Heart left ventricle (tissue), 16 donors: ENCODE measurements around the gene LGALS14. TPM values are rescaled to one million over a fixed set of nuclear protein-coding genes. Genes with fewer than 3 reads are reported as not detected.
"Not testable (repeated sequence)": the region's sequence is repeated elsewhere in the genome, so short reads cannot be mapped to it uniquely, and the experiment has no call there.

ENCODE experiments used
- ATAC-seq, 4 donors: fragments of 200-7000 bp; cut with Tn5 transposase; one replicate each; pipeline ENCODE4 v1.9.1; 2020 to 2022; ENCODE audit warnings: moderate library complexity in 4 of 4, mild to moderate bottlenecking in 3 of 4, moderate number of reproducible peaks in 1 of 4
- DNase-seq, 5 donors: peaks; one replicate each; pipeline ENCODE4 v3.0.0-alpha.2; 2020
- H3K27ac ChIP-seq, 12 donors: fragments of 200-600 bp; sonication (generic) in 4 of 12; one replicate each; pipeline versions ENCODE4 v1.5.0 to v1.8.0; 2016 to 2022; ENCODE audit warnings: mild to moderate bottlenecking in 2 of 12
- H3K27me3 ChIP-seq, 9 donors: fragments of 200-600 bp; sonication (generic) in 2 of 9; one replicate each; pipeline versions ENCODE4 v1.5.1 to v1.8.0; 2016 to 2022; ENCODE audit warnings: mild to moderate bottlenecking in 3 of 9
- H3K36me3 ChIP-seq, 9 donors: fragments of 200-600 bp; sonication (generic) in 2 of 9; one replicate each; pipeline versions ENCODE4 v1.5.0 to v1.8.0; 2018 to 2022; ENCODE audit warnings: mild to moderate bottlenecking in 2 of 9
- H3K4me1 ChIP-seq, 12 donors: fragments of 200-600 bp; sonication (generic) in 4 of 12; one replicate each; pipeline versions ENCODE4 v1.5.0 to v1.8.0; 2016 to 2022; ENCODE audit warnings: mild to moderate bottlenecking in 3 of 12
- H3K4me3 ChIP-seq, 12 donors: fragments of 200-600 bp; sonication (generic) in 4 of 12; one replicate each; pipeline versions ENCODE4 v1.5.0 to v1.8.0; 2017 to 2022; ENCODE audit warnings: mild to moderate bottlenecking in 9 of 12, moderate library complexity in 4 of 12
- H3K9me3 ChIP-seq, 12 donors: fragments of 200-600 bp; sonication (generic) in 4 of 12; one replicate each; pipeline versions ENCODE4 v1.5.0 to v1.8.0; 2016 to 2022; ENCODE audit warnings: mild to moderate bottlenecking in 1 of 12
- POLR2A ChIP-seq, 2 donors: fragments of 450-650 bp; IDR thresholded peaks; one replicate each; pipeline ENCODE4 v1.6.1; 2017; ENCODE audit warnings: antibody characterized with exemption in 2 of 2, mild to moderate bottlenecking in 2 of 2, moderate library complexity in 2 of 2
- WGBS, 4 donors: extraction: QIAGEN DNeasy Blood & Tissue Kit in 2 of 4; methylation state at CpG; one replicate each; pipeline versions ENCODE4 v1.1.5 to v1.1.7; 2013 to 2018; 5-methylcytosine and 5-hydroxymethylcytosine counted together
- intact Hi-C, 10 donors: fragments of 100-400 bp; cut with DNase I; formaldehyde crosslinking; loops; one replicate each; pipeline versions ENCODE4 v1.11.1 to v1.14.2; 2022
- polyA plus RNA-seq, 2 donors: library from polyadenylated mRNA; stranded (reverse); fragments of 200-250 nt; gene quantifications; one replicate each; pipeline ENCODE4 v1.2.3, GENCODE V29; 2013
- total RNA-seq, 9 donors: library from RNA; depleted of rRNA in 2 of 9; stranded (reverse); fragments of >200 nt in 2 of 9; fragmentation: NEBNext Ultra II Directional in 3 of 9; extraction: Animal tissue kit (Norgen Biotek cat#: 25700) in 3 of 9; gene quantifications; one replicate each; pipeline versions ENCODE4 v1.1.0 to v1.2.4, GENCODE V29; 2016 to 2023
- TF ChIP-seq, protein P1 (sequence below), 12 donors: fragments of 200-600 bp; sonication (generic) in 4 of 12; IDR thresholded peaks; one replicate each; pipeline versions ENCODE4 v1.5.0 to v1.8.0; 2018 to 2022; ENCODE audit warnings: antibody characterized with exemption in 12 of 12, mild to moderate bottlenecking in 5 of 12
- donor health status: ischemic (EF 13 %, LVEDD 7.1; RV severe dilation, severe dysfunction).
- donor health status: healthy with polysubstance abuse.
- donor health status: DM: no; HTN: yes; CAD: no.
- donor health status: DM: no; HTN: no; CAD: no.
- donor health status: ischemic (EF 25% LVEDD 6.9; RV normal size, moderate dysfunction).
- donor health status: ischemic (EF 25% LVEDD 5.7; RV mildly dilated, moderate dysfunction).
- donor health status: healthy.
- donor health status: DM: yes; HTN: yes; CAD: no.
- donor health status: ischemic (EF 35%, LVEDD 5.7; RV mildly dilated, moderate dysfunction).
- donor health status: nonischemic (EF 11% LVEDD 7.7; RV severe dilation, severe dysfunction).
- donor health status: DM: yes; HTN: yes; CAD: no.
- donor health status: PGD.
- donor health status: ischemic (EF 29% LVEDD 5.4; RV normal size, mild dysfunction).
- donor health status: nonischemic (EF 23%, LVEDD 6.1; RV moderate dilation, normal function).

LGALS14 gene
- total and polyA plus RNA-seq, 11 donors = not detected

- H3K36me3 ChIP-seq = no peaks in the 10 kb centered on the region
- DNase-seq (no peak), ATAC-seq (no peak)
- no peak for TF ChIP-seq POLR2A (IDR thresholded peaks at IDR 0.05)
- TF ChIP-seq, protein P1, sequence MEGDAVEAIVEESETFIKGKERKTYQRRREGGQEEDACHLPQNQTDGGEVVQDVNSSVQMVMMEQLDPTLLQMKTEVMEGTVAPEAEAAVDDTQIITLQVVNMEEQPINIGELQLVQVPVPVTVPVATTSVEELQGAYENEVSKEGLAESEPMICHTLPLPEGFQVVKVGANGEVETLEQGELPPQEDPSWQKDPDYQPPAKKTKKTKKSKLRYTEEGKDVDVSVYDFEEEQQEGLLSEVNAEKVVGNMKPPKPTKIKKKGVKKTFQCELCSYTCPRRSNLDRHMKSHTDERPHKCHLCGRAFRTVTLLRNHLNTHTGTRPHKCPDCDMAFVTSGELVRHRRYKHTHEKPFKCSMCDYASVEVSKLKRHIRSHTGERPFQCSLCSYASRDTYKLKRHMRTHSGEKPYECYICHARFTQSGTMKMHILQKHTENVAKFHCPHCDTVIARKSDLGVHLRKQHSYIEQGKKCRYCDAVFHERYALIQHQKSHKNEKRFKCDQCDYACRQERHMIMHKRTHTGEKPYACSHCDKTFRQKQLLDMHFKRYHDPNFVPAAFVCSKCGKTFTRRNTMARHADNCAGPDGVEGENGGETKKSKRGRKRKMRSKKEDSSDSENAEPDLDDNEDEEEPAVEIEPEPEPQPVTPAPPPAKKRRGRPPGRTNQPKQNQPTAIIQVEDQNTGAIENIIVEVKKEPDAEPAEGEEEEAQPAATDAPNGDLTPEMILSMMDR (IDR thresholded peaks at IDR 0.05) = no peak
- intact Hi-C loops = no loop called here
- H3K27me3 ChIP-seq = peaks cover 0 to 22% (median 0%) of the 10 kb centered on the region in 9 donors
- no peaks in the 10 kb centered on the region for H3K4me1 ChIP-seq
- no peak overlapping the region for H3K27ac ChIP-seq
- H3K9me3 ChIP-seq = no peaks in the 10 kb centered on the region
- no peak overlapping the region for H3K4me3 ChIP-seq
Measured at GRCh38 chr19:39661565-39661964, 42.7 kb upstream of the LGALS14 start.

DNA sequence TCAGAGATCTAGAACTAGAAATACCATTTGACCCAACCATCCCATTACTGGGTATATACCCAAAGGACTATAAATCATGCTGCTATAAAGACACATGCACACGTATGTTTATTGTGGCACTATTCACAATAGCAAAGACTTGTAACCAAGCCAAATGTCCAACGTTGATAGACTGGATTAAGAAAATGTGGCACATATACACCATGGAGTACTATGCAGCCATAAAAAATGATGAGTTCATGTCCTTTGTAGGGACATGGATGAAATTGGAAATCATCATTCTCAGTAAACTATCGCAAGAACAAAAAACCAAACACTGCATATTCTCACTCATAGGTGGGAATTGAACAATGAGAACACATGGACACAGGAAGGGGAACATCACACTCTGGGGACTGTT, 34.4 kb upstream of the LGALS14 start:
- H3K27ac ChIP-seq, DNase-seq, ATAC-seq, H3K4me1 ChIP-seq, H3K4me3 ChIP-seq, H3K9me3 ChIP-seq, H3K36me3 ChIP-seq, H3K27me3 ChIP-seq: not testable (repeated sequence)
- intact Hi-C loops = loop anchor here in 8 of 10 donors (2.0 to 5.0 kb wide), 5 partner anchors 113 to 548 kb away; no protein-coding TSS in a partner anchor
- 75 to 80% (median 78%) methylated on average over 2 to 3 of the region's 3 CpGs for WGBS, 4 donors

DNA sequence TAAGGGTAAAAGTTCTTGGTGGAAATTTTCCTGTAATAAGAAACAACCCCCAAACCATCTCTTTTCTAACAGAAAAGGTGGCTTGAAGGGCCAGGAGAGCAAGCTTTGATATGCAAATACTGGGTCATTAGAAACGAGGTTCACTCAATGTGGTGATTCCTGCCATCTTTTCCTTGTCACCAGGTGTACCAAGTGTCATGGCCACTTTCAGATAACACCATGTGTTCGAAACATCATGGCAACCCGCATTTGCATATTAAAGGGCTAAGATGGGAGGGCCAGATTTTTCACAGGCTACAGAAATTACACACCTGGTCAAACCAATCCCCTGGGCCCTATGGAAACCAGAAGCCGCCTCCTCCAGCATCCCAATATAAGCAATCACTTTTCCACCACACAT, 33.3 kb upstream of the LGALS14 start:
- ATAC-seq = no peak
- TF ChIP-seq, protein P1 (IDR thresholded peaks at IDR 0.05) = no peak
- TF ChIP-seq POLR2A (IDR thresholded peaks at IDR 0.05) = no peak
- H3K4me1 ChIP-seq = no peaks in the 10 kb centered on the region
- no peaks in the 10 kb centered on the region for H3K9me3 ChIP-seq
- no peaks in the 10 kb centered on the region for H3K36me3 ChIP-seq
- 37 to 42% (median 40%) methylated on average over 4 of the region's 4 CpGs for WGBS, 4 donors
- intact Hi-C loops = loop anchor here in 8 of 10 donors (2.0 to 5.0 kb wide), 5 partner anchors 114 to 549 kb away; no protein-coding TSS in a partner anchor
- no peak overlapping the region for H3K27ac ChIP-seq
- no peak overlapping the region for H3K4me3 ChIP-seq
- DNase-seq = no peak
- H3K27me3 ChIP-seq = peaks cover 0 to 8% (median 0%) of the 10 kb centered on the region in 9 donors

DNA sequence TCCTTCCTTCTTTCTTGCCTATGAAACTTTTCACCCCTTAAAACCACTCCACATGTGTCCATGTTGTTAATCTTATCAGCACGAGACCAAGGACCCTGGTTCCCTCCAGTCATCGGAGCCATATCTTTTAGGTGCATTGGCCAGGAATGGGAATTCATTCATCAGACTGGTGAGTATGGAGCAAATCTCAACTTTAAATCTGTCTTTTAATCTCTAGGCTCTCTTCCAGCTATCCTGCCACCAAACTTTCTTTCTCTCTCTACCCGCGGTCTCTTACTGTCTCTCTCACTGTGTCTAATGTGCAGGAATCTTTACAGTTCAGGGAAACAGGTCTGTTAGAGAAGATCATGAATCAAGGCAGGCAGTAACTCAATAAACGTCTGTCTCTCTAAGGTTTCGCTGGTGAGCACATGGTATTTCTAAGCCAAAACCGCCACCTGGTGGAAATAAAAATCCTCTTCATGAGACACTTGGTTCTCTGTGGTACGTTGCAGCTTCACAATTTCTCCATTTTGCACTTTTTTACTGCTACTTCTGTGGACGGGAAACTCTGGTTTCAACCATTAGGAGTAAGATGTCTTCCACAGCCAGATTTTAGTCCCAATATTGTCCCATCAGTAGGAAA, 32.4 kb upstream of the LGALS14 start:
- intact Hi-C loops = loop anchor here (2.0 to 5.0 kb wide), 6 partner anchors 115 to 550 kb away; no protein-coding TSS in a partner anchor
- H3K4me1 ChIP-seq = no peaks in the 10 kb centered on the region
- H3K27me3 ChIP-seq = peaks cover 0 to 8% (median 0%) of the 10 kb centered on the region in 9 donors
- no peaks in the 10 kb centered on the region for H3K36me3 ChIP-seq
- WGBS, 4 donors = 7 to 12% (median 10%) methylated on average over 9 of the region's 9 CpGs
- H3K27ac ChIP-seq = no peak overlapping the region
- H3K4me3 ChIP-seq = no peak overlapping the region
- DNase-seq (no peak), ATAC-seq (peak in 3 of 4 donors; percentile 57 to 62 (median 61))
- TF ChIP-seq, protein P1 (IDR thresholded peaks at IDR 0.05) = peak; percentile 21 to 58 (median 46)
- TF ChIP-seq POLR2A (IDR thresholded peaks at IDR 0.05) = no peak
- no peaks in the 10 kb centered on the region for H3K9me3 ChIP-seq
